GM13977 (cell line): ENCODE data around the gene ACTG1.

ENCODE experiments used
- DNase-seq: peaks from one replicate; pipeline ENCODE4 v3.0.0; 2012; ENCODE audit warnings: low spot score
- CTCF ChIP-seq: IDR thresholded peaks from 2 replicates; pipeline ENCODE4 v1.5.1; 2012; ENCODE audit warnings: mild to moderate bottlenecking, control low read depth; ENCODE audit not compliant: insufficient read depth; ENCODE audit errors: extremely low read depth, missing control alignments
- in situ Hi-C: fragments of 300-500 bp; cut with MboI; formaldehyde crosslinking; loops from one replicate; pipeline ENCODE4 v1.12.0; 2022; ENCODE audit warnings: low sequenced_read_pairs, low pct_unique_long_range_greater_than_20kb, mixed read lengths, inconsistent platforms; ENCODE audit not compliant: unreplicated experiment

The ACTG1 gene

GRCh38 chr17:81482673-81483072 is 29.9 kb downstream of the ACTG1 start:
- in situ Hi-C loops = no loop called here
- DNase-seq = no peak
- no peak for TF ChIP-seq CTCF

GRCh38 chr17:81481815-81482505 is 30.6 kb downstream of the ACTG1 start:
- in situ Hi-C loops = no loop called here
- no peak for DNase-seq
- TF ChIP-seq CTCF = no peak

- peak; percentile 89 for DNase-seq
- TF ChIP-seq CTCF = no peak
- in situ Hi-C loops = no loop called here
Observed at GRCh38 chr17:81481073-81481799, 31.4 kb downstream of the ACTG1 start.

- in situ Hi-C loops = no loop called here
- DNase-seq = no peak
- TF ChIP-seq CTCF = no peak
Observed at GRCh38 chr17:81480140-81481072, 32.2 kb downstream of the ACTG1 start.

GRCh38 chr17:81479175-81480071 is 33.2 kb downstream of the ACTG1 start:
- in situ Hi-C loops = no loop called here
- TF ChIP-seq CTCF = no peak
- DNase-seq = no peak
